ENCODE results near the gene NOP53. TPM values are rescaled to one million over a fixed set of nuclear protein-coding genes. Genes with fewer than 3 reads are reported as not detected.

Gene NOP53
- total and polyA plus RNA-seq, 2 of the 13 experiments (the other 11 are each of a cell fraction or from before 2014, with no cell fraction given), result 53.9 to 141 TPM

- peak; percentile 73 for TF ChIP-seq ZNF687 (CRISPR knock-in tag; IDR thresholded peaks at IDR 0.05)
- no peak for TF ChIP-seq TOE1 (CRISPR knock-in tag; IDR thresholded peaks at IDR 0.05)
- no peak for TF ChIP-seq TEAD2 (CRISPR knock-in tag; IDR thresholded peaks at IDR 0.05)
- peak; percentile 72 for TF ChIP-seq ZNF563 (CRISPR knock-in tag; IDR thresholded peaks at IDR 0.05)
- TF ChIP-seq ZNF841 (CRISPR knock-in tag; IDR thresholded peaks at IDR 0.05; ENCODE audit: borderline replicate concordance), result peak; percentile 60; the same call in 1 of the 2 replicates
- TF ChIP-seq ZHX2 (IDR thresholded peaks at IDR 0.05; ENCODE audit: low read depth), result no peak
- TF ChIP-seq ZHX2 (CRISPR knock-in tag; IDR thresholded peaks at IDR 0.05; ENCODE audit: borderline replicate concordance), result no peak; the same call in 1 of the 2 replicates
- TF ChIP-seq ZNF274 (CRISPR knock-in tag; IDR thresholded peaks at IDR 0.05), result peak; percentile 56; the same call in 1 of the 2 replicates
- 0 out of 2 replicates have a peak, but pooled peaks have one; percentile 55 for TF ChIP-seq TIGD3 (CRISPR knock-in tag; IDR thresholded peaks at IDR 0.05; ENCODE audit: borderline replicate concordance)
- TF ChIP-seq NR1H2 (CRISPR knock-in tag; IDR thresholded peaks at IDR 0.05; ENCODE audit: borderline replicate concordance, low read depth), result no peak
- TF ChIP-seq TFAP4 (IDR thresholded peaks at IDR 0.05; ENCODE audit: borderline replicate concordance, low read depth), result peak; percentile 90
Observed at GRCh38 chr19:47778049-47778953, 33.0 kb downstream of the NOP53 start, which contains the start of gene SELENOW (continued).
